ENCODE data around the gene TGFA.

Gene TGFA

DNA sequence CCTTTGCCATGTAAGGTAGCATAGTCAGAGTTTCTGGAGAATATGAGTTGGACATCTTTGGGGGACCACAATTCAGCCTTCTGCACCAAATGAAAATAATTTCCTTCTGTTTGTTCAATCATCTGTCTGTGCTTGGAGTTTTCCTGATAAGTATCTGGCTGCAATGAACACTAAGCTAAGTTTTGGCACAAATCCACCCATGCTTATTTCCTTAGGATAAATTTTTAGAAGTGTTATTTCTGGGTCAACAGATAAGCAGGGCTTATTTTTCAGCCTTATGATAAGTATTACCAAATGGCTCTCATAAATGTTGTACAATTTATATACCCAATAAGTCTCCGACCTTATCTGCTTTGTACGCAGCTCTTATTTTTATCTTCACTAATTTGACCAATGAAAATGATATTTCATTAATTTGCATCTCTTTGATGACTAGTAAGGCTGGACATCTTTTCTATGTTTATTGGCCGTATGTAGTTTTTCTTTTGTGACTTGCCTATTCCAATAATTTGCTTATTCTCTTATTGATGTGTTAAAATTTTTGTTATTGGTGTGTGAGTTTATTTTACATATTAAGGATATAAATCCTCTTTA lies 59.2 kb downstream of the TGFA start:
- Histone ChIP-seq H3K36me3 (ENCODE audit: insufficient read depth, low read length) (no peaks in the 10 kb centered on the region), H3K27ac (ENCODE audit: low read depth, low read length) (no peak overlapping the region), H3K27me3 (ENCODE audit: insufficient read depth, low read length) (no peaks in the 10 kb centered on the region), H3K9me3 (ENCODE audit: insufficient read depth, low read depth, low read length) (no peaks in the 10 kb centered on the region), H3K9ac (ENCODE audit: low read depth, low read length) (no peak overlapping the region), H3K4me1 (ENCODE audit: insufficient read depth, low read length) (no peaks in the 10 kb centered on the region), H3K4me3 (ENCODE audit: low read length) (no peak overlapping the region)
- WGBS = no CpG with 5 or more reads among the region's 3 CpGs

GRCh38 chr2:70490381-70490780 lies 63.2 kb downstream of the TGFA start:
- 95% methylated on average over 5 of the region's 5 CpGs for WGBS
- H3K36me3 ChIP-seq (ENCODE audit: insufficient read depth, low read length) = no peaks in the 10 kb centered on the region
- H3K9ac ChIP-seq (ENCODE audit: low read depth, low read length) = no peak overlapping the region
- H3K27ac ChIP-seq (ENCODE audit: low read depth, low read length) = no peak overlapping the region
- H3K4me1 ChIP-seq (ENCODE audit: insufficient read depth, low read length) = no peaks in the 10 kb centered on the region
- H3K9me3 ChIP-seq (ENCODE audit: insufficient read depth, low read depth, low read length) = no peaks in the 10 kb centered on the region
- no peak overlapping the region for H3K4me3 ChIP-seq (ENCODE audit: low read length)
- no peaks in the 10 kb centered on the region for H3K27me3 ChIP-seq (ENCODE audit: insufficient read depth, low read length)

GRCh38 chr2:70489165-70489564 lies 64.5 kb downstream of the TGFA start:
- Histone ChIP-seq H3K9ac (ENCODE audit: low read depth, low read length) (no peak overlapping the region), H3K4me3 (ENCODE audit: low read length) (no peak overlapping the region), H3K4me1 (ENCODE audit: insufficient read depth, low read length) (no peaks in the 10 kb centered on the region), H3K36me3 (ENCODE audit: insufficient read depth, low read length) (no peaks in the 10 kb centered on the region), H3K27me3 (ENCODE audit: insufficient read depth, low read length) (no peaks in the 10 kb centered on the region), H3K27ac (ENCODE audit: low read depth, low read length) (no peak overlapping the region), H3K9me3 (ENCODE audit: insufficient read depth, low read depth, low read length) (no peaks in the 10 kb centered on the region)
- 91% methylated on average over 10 of the region's 10 CpGs for WGBS

DNA sequence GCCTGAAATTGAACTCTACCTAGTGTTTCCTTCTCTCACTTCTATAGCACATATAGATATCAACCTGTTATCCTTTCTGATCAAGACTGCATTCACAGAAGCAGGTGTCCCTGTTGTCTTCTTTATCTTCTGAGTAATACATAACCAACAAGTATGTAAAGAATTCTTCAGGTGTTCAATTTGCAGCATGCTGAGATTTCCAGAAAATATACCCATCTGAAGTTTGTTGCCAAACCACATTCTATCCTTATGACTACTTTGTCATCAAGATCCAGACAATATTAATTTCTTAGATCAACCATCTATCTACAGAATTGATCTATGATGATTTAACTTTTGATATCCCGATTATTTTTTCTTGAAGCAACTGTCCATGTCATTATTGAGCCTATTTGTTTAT lies 69.5 kb downstream of the TGFA start:
- H3K9me3 ChIP-seq (ENCODE audit: insufficient read depth, low read depth, low read length) = no peaks in the 10 kb centered on the region
- 100% methylated on average over 1 of the region's 1 CpG for WGBS
- no peaks in the 10 kb centered on the region for H3K36me3 ChIP-seq (ENCODE audit: insufficient read depth, low read length)
- no peak overlapping the region for H3K4me3 ChIP-seq (ENCODE audit: low read length)
- H3K4me1 ChIP-seq (ENCODE audit: insufficient read depth, low read length) = no peaks in the 10 kb centered on the region
- no peak overlapping the region for H3K27ac ChIP-seq (ENCODE audit: low read depth, low read length)
- H3K27me3 ChIP-seq (ENCODE audit: insufficient read depth, low read length) = no peaks in the 10 kb centered on the region; the same call in 1 of the 2 replicates
- no peak overlapping the region for H3K9ac ChIP-seq (ENCODE audit: low read depth, low read length)

DNA sequence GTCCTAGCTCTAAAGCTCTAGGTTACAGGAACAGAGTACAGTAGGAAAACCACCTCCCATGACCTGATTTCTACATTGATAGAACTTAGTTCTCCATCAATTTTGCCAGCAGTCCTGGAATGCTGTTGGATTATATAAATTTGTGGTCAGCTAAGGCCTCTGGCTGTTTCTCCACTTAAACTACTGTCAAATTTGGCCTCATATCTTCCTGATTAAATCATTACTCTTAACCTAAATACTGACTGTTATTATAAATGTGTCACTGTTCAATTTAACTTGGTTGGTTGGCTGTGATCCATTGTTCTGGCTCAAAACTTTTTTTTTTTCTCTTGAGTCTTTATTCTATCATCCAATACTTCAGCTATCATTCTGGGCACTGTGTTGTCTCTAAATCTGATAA lies 71.2 kb downstream of the TGFA start:
- H3K27ac ChIP-seq (ENCODE audit: low read depth, low read length) = no peak overlapping the region
- no peak overlapping the region for H3K4me3 ChIP-seq (ENCODE audit: low read length)
- H3K27me3 ChIP-seq (ENCODE audit: insufficient read depth, low read length) = no peaks in the 10 kb centered on the region; the same call in 1 of the 2 replicates
- H3K36me3 ChIP-seq (ENCODE audit: insufficient read depth, low read length) = no peaks in the 10 kb centered on the region
- H3K4me1 ChIP-seq (ENCODE audit: insufficient read depth, low read length) = peaks cover 5% of the 10 kb centered on the region; the same call in 1 of the 2 replicates
- H3K9me3 ChIP-seq (ENCODE audit: insufficient read depth, low read depth, low read length) = no peaks in the 10 kb centered on the region
- H3K9ac ChIP-seq (ENCODE audit: low read depth, low read length) = no peak overlapping the region

- Histone ChIP-seq H3K4me3 (ENCODE audit: low read length) (no peak overlapping the region), H3K36me3 (ENCODE audit: insufficient read depth, low read length) (no peaks in the 10 kb centered on the region), H3K4me1 (ENCODE audit: insufficient read depth, low read length) (peaks cover 5% of the 10 kb centered on the region; the same call in 1 of the 2 replicates), H3K27ac (ENCODE audit: low read depth, low read length) (no peak overlapping the region), H3K9me3 (ENCODE audit: insufficient read depth, low read depth, low read length) (no peaks in the 10 kb centered on the region), H3K27me3 (ENCODE audit: insufficient read depth, low read length) (no peaks in the 10 kb centered on the region; the same call in 1 of the 2 replicates), H3K9ac (ENCODE audit: low read depth, low read length) (no peak overlapping the region)
- WGBS = 86% methylated on average over 5 of the region's 5 CpGs
Observed at GRCh38 chr2:70480468-70480867, 73.2 kb downstream of the TGFA start.

- 91% methylated on average over 3 of the region's 3 CpGs for WGBS
- no peak overlapping the region for H3K27ac ChIP-seq (ENCODE audit: low read depth, low read length)
- H3K4me3 ChIP-seq (ENCODE audit: low read length) = no peak overlapping the region
- H3K9me3 ChIP-seq (ENCODE audit: insufficient read depth, low read depth, low read length) = no peaks in the 10 kb centered on the region
- H3K36me3 ChIP-seq (ENCODE audit: insufficient read depth, low read length) = no peaks in the 10 kb centered on the region
- peaks cover 5% of the 10 kb centered on the region; the same call in 1 of the 2 replicates for H3K4me1 ChIP-seq (ENCODE audit: insufficient read depth, low read length)
- H3K9ac ChIP-seq (ENCODE audit: low read depth, low read length) = no peak overlapping the region
- H3K27me3 ChIP-seq (ENCODE audit: insufficient read depth, low read length) = no peaks in the 10 kb centered on the region; the same call in 1 of the 2 replicates
Observed at GRCh38 chr2:70479816-70480215, 73.8 kb downstream of the TGFA start.

- Histone ChIP-seq H3K9me3 (ENCODE audit: insufficient read depth, low read depth, low read length) (no peaks in the 10 kb centered on the region), H3K4me3 (ENCODE audit: low read length) (no peak overlapping the region), H3K27ac (ENCODE audit: low read depth, low read length) (no peak overlapping the region), H3K4me1 (ENCODE audit: insufficient read depth, low read length) (peaks cover 6% of the 10 kb centered on the region), H3K27me3 (ENCODE audit: insufficient read depth, low read length) (no peaks in the 10 kb centered on the region; the same call in 1 of the 2 replicates), H3K9ac (ENCODE audit: low read depth, low read length) (no peak overlapping the region), H3K36me3 (ENCODE audit: insufficient read depth, low read length) (no peaks in the 10 kb centered on the region)
- 5% methylated on average over 1 of the region's 1 CpG for WGBS
Observed at GRCh38 chr2:70477441-70477844, 76.2 kb downstream of the TGFA start.

GRCh38 chr2:70475266-70475665 lies 78.4 kb downstream of the TGFA start:
- Histone ChIP-seq H3K27me3 (ENCODE audit: insufficient read depth, low read length) (no peaks in the 10 kb centered on the region; the same call in 1 of the 2 replicates), H3K9ac (ENCODE audit: low read depth, low read length) (no peak overlapping the region), H3K9me3 (ENCODE audit: insufficient read depth, low read depth, low read length) (no peaks in the 10 kb centered on the region), H3K36me3 (ENCODE audit: insufficient read depth, low read length) (no peaks in the 10 kb centered on the region), H3K4me1 (ENCODE audit: insufficient read depth, low read length) (peaks cover 14% of the 10 kb centered on the region), H3K4me3 (ENCODE audit: low read length) (no peak overlapping the region), H3K27ac (ENCODE audit: low read depth, low read length) (no peak overlapping the region)
- 91% methylated on average over 4 of the region's 5 CpGs for WGBS

DNA sequence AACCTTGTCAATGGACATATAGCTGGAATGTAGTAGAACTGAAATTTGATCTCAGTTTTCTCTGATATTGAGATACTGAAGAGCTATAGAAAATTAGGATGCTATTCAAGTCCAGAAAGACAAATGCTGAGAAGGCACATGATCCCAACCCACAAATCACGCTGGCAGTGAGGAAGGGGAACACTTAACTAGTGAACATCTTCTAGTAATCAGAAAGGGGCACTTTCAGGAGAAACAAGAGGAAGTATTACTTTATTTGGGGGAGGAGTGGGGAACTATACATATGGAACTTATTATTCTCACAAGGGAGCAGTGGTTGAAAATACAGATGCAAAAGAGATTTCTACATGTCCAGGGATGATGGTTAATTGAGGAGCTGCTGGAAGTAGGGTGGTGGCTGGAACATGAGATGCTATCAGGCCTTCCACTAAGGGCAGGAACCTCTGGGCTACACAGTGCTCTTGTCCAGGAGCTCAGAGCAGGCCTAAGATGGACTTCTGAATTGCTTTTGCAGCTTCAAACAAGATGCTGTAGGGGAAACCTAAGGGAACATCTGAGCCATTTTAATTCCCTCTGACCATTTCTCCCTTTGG lies 79.3 kb downstream of the TGFA start:
- H3K9me3 ChIP-seq (ENCODE audit: insufficient read depth, low read depth, low read length) = no peaks in the 10 kb centered on the region
- H3K27ac ChIP-seq (ENCODE audit: low read depth, low read length) = no peak overlapping the region
- H3K9ac ChIP-seq (ENCODE audit: low read depth, low read length) = no peak overlapping the region
- 89% methylated on average over 1 of the region's 1 CpG for WGBS
- peaks cover 14% of the 10 kb centered on the region for H3K4me1 ChIP-seq (ENCODE audit: insufficient read depth, low read length)
- H3K27me3 ChIP-seq (ENCODE audit: insufficient read depth, low read length) = peaks cover 5% of the 10 kb centered on the region
- H3K4me3 ChIP-seq (ENCODE audit: low read length) = no peak overlapping the region
- H3K36me3 ChIP-seq (ENCODE audit: insufficient read depth, low read length) = no peaks in the 10 kb centered on the region

DNA sequence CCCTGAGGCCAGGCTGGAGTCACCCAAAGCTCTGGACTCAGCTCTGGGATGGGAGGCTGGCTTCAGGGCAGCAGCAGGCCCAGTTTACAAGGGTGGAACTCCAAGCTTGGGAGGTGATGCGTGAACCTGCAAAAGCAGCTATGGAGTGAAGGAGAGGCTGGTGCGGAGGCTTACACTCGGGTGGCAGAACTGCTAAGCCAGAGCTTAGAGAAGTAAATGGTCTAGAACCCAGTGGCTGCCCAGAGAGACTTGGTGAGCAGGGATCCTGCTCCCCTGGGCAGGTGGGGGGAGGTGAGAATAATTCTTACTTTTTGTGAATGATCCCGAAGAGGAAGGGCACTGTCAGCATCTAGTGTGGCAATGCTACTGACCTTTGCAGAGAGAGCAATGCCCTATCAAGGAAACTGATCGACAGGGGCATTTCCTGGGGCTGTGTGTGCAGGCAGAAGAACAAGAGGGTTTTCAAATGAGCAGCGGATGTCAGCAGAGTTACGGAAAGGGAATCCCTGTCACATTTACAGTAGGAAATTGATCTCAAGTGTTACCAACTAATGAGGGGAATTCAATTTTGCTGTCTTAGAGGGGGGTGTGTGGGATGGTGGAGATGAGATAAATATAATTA lies 80.4 kb downstream of the TGFA start:
- Histone ChIP-seq H3K9ac (ENCODE audit: low read depth, low read length) (no peak overlapping the region), H3K9me3 (ENCODE audit: insufficient read depth, low read depth, low read length) (no peaks in the 10 kb centered on the region), H3K36me3 (ENCODE audit: insufficient read depth, low read length) (no peaks in the 10 kb centered on the region), H3K4me3 (ENCODE audit: low read length) (no peak overlapping the region), H3K27me3 (ENCODE audit: insufficient read depth, low read length) (peaks cover 5% of the 10 kb centered on the region), H3K4me1 (ENCODE audit: insufficient read depth, low read length) (peaks cover 14% of the 10 kb centered on the region), H3K27ac (ENCODE audit: low read depth, low read length) (no peak overlapping the region)
- WGBS = 84% methylated on average over 7 of the region's 7 CpGs
